ENCODE results near the gene SBNO1.

GRCh38 chr12:123346946-123347345 lies 17.7 kb downstream of the SBNO1 start:
- TF ChIP-seq POLR2A (IDR thresholded peaks at IDR 0.05; ENCODE audit: extremely low read depth, insufficient read length) (no peak), CTCF (IDR thresholded peaks at IDR 0.05; ENCODE audit: low read depth, low read length) (no peak), MYC (IDR thresholded peaks at IDR 0.05; ENCODE audit: low read depth, low read length) (no peak)
- TF ChIP-seq, protein P1, sequence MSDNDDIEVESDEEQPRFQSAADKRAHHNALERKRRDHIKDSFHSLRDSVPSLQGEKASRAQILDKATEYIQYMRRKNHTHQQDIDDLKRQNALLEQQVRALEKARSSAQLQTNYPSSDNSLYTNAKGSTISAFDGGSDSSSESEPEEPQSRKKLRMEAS (IDR thresholded peaks at IDR 0.05; ENCODE audit: low read depth, low read length), result no peak
